Measurements from ENCODE around the gene RIPPLY3. TPM values are rescaled to one million over a fixed set of nuclear protein-coding genes. Genes with fewer than 3 reads are reported as not detected.
A peak's percentile ranks its signal among the peaks of the same experiment; 100 is the strongest.

RIPPLY3 gene
- total RNA-seq, 1 donor from 2014 or later = not detected

DNA sequence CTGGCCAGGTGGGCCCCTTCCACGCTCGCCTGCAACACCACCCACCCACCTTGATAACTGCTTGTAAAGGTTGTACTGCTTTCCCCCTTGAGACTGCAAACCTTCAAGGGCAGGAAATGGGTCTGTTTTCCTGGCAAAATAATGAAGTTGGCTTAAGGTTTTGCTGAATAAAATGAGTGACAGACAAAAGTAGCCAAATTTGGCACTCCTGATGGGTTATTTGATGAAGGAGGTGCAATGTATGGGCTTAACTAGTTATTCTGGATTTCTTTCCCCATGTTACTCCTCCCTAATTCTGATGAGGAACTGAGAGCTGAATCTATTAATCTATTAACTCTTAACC is 25.5 kb upstream of the RIPPLY3 start:
- Mint-ChIP-seq H3K36me3 (ENCODE audit: low read depth) (no peaks in the 10 kb centered on the region), H3K4me3 (peak overlapping the region; percentile 81), H3K27ac (peak overlapping the region; percentile 30), H3K27me3 (peaks cover 4% of the 10 kb centered on the region), H3K9me3 (no peaks in the 10 kb centered on the region), H3K4me1 (peaks cover 24% of the 10 kb centered on the region)
- TF ChIP-seq, protein P1, sequence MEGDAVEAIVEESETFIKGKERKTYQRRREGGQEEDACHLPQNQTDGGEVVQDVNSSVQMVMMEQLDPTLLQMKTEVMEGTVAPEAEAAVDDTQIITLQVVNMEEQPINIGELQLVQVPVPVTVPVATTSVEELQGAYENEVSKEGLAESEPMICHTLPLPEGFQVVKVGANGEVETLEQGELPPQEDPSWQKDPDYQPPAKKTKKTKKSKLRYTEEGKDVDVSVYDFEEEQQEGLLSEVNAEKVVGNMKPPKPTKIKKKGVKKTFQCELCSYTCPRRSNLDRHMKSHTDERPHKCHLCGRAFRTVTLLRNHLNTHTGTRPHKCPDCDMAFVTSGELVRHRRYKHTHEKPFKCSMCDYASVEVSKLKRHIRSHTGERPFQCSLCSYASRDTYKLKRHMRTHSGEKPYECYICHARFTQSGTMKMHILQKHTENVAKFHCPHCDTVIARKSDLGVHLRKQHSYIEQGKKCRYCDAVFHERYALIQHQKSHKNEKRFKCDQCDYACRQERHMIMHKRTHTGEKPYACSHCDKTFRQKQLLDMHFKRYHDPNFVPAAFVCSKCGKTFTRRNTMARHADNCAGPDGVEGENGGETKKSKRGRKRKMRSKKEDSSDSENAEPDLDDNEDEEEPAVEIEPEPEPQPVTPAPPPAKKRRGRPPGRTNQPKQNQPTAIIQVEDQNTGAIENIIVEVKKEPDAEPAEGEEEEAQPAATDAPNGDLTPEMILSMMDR (IDR thresholded peaks at IDR 0.05) = no peak
- DNase-seq (no peak), ATAC-seq (ENCODE audit: low read depth) (peak; percentile 6)
- POLR2A ChIA-PET = interaction anchor here (1.0 kb wide), 1 partner anchor 8 kb away, joined by 5 read pairs; no protein-coding TSS in a partner anchor
- CTCF ChIA-PET = interaction anchor here (1.0 kb wide), 1 partner anchor 14 kb away, joined by 3 read pairs; the partner anchor contains the start of gene HLCS
- intact Hi-C loops (cut with micrococcal nuclease) = loop anchor here (10.0 kb wide), 1 partner anchor 826 kb away; the partner anchor contains the start of gene DOP1B

DNA sequence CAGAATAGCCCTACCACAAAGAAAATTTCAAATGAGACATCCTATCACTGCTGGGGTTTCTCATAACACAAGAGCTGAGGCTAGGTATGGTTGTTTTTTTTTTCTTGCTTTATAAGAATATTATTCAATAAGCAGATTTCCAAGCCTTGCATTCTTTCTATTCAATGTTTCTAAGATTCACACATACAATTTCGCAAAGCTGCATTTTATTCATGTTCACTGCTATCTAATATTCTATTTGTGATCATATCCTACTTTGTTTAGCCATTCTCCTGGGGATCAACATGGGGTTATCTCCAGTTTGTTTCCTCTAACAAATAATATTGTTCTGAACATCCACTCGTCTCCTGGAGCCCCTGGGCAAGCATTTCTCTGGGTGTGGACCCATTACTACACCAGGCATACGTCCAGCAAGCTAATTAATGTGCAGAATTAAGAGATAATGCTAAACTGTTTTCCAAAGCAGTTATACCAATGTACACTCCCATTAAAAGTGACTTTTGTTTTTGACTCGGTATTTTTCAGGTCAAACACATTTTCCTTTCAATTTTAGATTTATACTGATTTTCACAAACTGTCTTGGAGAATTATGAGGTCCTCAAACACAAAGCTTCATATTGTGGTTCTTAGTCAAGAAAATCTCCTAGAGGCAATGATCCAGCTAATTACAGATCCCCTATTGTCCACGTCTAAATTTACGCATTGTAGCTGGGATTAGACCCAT is 24.4 kb upstream of the RIPPLY3 start:
- H3K27me3 Mint-ChIP-seq = peaks cover 4% of the 10 kb centered on the region
- intact Hi-C loops (cut with micrococcal nuclease) = loop anchor here (10.0 kb wide), 1 partner anchor 827 kb away; the partner anchor contains the start of gene DOP1B
- CTCF ChIA-PET = no interaction called here
- POLR2A ChIA-PET = no interaction called here
- no peaks in the 10 kb centered on the region for H3K36me3 Mint-ChIP-seq (ENCODE audit: low read depth)
- no peak overlapping the region for H3K4me3 Mint-ChIP-seq
- H3K27ac Mint-ChIP-seq = no peak overlapping the region
- H3K9me3 Mint-ChIP-seq = no peaks in the 10 kb centered on the region
- no peak for DNase-seq
- TF ChIP-seq, protein P1 (IDR thresholded peaks at IDR 0.05) = no peak
- no peak for ATAC-seq (ENCODE audit: low read depth)
- peaks cover 18% of the 10 kb centered on the region for H3K4me1 Mint-ChIP-seq

DNA sequence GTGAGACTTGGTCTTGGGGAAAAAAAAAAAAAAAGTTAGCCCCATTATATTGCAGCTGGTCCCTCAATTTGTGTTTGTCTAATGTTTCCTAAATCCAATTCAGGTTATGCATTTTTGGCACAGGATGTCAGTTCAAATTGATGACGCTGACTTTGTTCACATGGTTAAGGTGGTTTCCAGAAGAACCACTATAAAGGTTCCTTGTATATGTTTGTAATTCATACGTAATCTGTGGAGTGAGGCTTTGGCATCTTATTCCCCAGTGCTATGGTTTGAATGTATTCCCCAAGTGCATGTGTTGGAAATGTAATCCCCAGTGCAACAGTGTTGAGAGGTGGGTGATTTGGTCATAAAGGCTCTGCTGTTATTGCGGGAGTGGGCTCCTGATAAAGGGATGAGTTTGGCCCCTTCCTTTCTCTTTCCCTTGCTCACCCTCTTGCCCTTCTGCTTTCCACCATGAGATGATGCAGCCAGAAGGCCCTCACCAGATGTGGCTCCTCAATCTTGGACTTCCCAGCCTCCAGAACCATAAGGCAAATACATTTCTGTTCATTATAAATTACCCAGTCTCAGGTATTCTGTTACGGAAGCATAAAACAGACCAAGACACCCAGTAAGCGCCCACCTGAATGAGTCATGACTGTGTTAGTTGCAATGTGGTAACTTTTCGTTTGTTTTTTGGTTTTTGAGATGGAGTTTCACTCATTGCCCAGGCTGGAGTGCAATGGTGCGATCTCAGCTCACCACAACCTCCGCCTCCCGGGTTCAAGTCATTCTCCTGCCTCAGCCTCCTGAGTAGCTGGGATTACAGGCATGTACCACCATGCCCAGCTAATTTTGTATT is 20.5 kb upstream of the RIPPLY3 start:
- intact Hi-C loops (cut with micrococcal nuclease) = loop anchor here (10.0 kb wide), 1 partner anchor 831 kb away; the partner anchor contains the start of gene DOP1B
- TF ChIP-seq, protein P1 (IDR thresholded peaks at IDR 0.05) = no peak
- CTCF ChIA-PET = no interaction called here
- DNase-seq (no peak), ATAC-seq (ENCODE audit: low read depth) (no peak)
- Mint-ChIP-seq H3K9me3 (no peaks in the 10 kb centered on the region), H3K4me3 (no peak overlapping the region), H3K27me3 (peaks cover 2% of the 10 kb centered on the region), H3K36me3 (ENCODE audit: low read depth) (no peaks in the 10 kb centered on the region), H3K27ac (no peak overlapping the region), H3K4me1 (peaks cover 12% of the 10 kb centered on the region)
- POLR2A ChIA-PET = no interaction called here

DNA sequence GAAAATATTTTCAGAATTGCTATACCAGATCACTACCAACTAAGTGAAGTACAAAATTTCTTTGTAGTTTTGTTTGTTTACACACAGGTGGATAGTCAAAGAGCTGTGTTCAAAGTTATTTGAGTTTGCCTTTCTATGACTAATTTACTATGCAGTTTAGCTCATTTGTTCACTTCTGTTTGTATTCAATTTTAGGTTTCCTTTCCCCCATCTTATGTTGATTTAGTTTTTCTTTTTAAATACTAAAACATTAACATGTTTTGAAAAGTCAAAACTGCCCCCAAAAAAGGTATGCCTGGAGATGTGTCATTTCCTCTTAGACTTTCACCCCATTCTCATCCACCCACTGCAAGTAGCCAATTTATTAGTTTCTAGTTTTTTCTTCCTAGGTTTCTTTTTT is 18.7 kb upstream of the RIPPLY3 start:
- peaks cover 8% of the 10 kb centered on the region for H3K4me1 Mint-ChIP-seq
- CTCF ChIA-PET = interaction anchor here (1.3 kb wide), 1 partner anchor 11 kb away, joined by 3 read pairs; no protein-coding TSS in a partner anchor
- no peak for ATAC-seq (ENCODE audit: low read depth)
- H3K9me3 Mint-ChIP-seq = no peaks in the 10 kb centered on the region
- no peaks in the 10 kb centered on the region for H3K27me3 Mint-ChIP-seq
- TF ChIP-seq, protein P1 (IDR thresholded peaks at IDR 0.05) = no peak
- no peak overlapping the region for H3K4me3 Mint-ChIP-seq
- no peak overlapping the region for H3K27ac Mint-ChIP-seq
- POLR2A ChIA-PET = interaction anchor here (1.2 kb wide), 1 partner anchor 10 kb away, joined by 5 read pairs; no protein-coding TSS in a partner anchor
- no peaks in the 10 kb centered on the region for H3K36me3 Mint-ChIP-seq (ENCODE audit: low read depth)
- DNase-seq = no peak
- intact Hi-C loops (cut with micrococcal nuclease) = loop anchor here (10.0 kb wide), 1 partner anchor 833 kb away; the partner anchor contains the start of gene DOP1B
